Stimulated activated CD8-positive, alpha-beta memory T cell treated with anti-CD3 and anti-CD28 coated beads, Interleukin-2, amount 100 ng/mL, for 1 hour (primary cell): ENCODE results near the gene PLD1.
"Not testable (repeated sequence)": the region's sequence is repeated elsewhere in the genome, so short reads cannot be mapped to it uniquely, and the experiment has no call there.

Experiments
- DNase-seq, 2 donors: peaks; one replicate each; pipeline ENCODE4 v3.0.0-alpha.2; 2020; ENCODE audit warnings: low read depth in 2 of 2

Gene PLD1

GRCh38 chr3:171699601-171700000, 110.7 kb downstream of the PLD1 start:
- DNase-seq = no peak

GRCh38 chr3:171696805-171697204, 113.5 kb downstream of the PLD1 start:
- no peak for DNase-seq

DNA sequence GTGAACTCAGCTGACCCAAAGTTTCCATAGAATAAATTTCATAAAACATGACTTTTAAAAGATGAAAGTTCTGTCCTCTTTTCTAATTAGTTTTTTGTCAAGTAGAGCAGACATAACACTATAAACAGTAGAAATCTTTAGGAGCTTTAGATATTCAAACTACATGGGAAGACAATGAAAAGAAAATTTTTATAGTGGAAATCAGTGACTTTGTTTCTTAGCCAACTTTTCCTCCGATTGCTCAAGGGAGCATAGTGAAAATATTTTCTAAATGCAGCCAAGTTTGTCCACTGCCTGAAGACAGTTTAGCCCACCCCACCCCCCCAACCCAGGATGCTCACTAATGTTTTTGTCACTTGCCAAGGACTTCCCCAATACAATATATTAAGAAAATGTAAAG, 114.9 kb downstream of the PLD1 start:
- no peak for DNase-seq

GRCh38 chr3:171694888-171695287, 115.4 kb downstream of the PLD1 start:
- DNase-seq = no peak

GRCh38 chr3:171692551-171692950, 117.7 kb downstream of the PLD1 start:
- DNase-seq = not testable (repeated sequence)

GRCh38 chr3:171691485-171691884, 118.8 kb downstream of the PLD1 start:
- DNase-seq = no peak

GRCh38 chr3:171690281-171690680, 120.0 kb downstream of the PLD1 start:
- no peak for DNase-seq

GRCh38 chr3:171688593-171688992, 121.7 kb downstream of the PLD1 start:
- DNase-seq = no peak

DNA sequence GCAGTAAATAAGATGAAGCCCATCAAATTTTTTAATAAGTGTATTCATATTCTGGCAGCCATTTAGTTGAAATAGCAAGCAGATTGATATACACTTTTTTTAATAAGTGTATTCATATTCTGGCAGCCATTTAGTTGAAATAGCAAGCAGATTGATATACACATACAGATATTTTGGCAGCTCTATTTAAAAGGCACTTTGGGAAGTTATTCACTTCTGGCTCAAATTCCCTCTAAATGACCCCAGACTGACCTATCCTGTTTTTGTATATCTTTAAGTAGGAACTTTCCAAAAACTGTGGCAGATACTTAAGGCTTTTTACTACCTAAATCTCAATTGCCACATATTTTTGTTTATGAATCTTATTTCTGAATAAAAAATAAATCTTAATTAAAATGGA, 122.3 kb downstream of the PLD1 start:
- no peak for DNase-seq

DNA sequence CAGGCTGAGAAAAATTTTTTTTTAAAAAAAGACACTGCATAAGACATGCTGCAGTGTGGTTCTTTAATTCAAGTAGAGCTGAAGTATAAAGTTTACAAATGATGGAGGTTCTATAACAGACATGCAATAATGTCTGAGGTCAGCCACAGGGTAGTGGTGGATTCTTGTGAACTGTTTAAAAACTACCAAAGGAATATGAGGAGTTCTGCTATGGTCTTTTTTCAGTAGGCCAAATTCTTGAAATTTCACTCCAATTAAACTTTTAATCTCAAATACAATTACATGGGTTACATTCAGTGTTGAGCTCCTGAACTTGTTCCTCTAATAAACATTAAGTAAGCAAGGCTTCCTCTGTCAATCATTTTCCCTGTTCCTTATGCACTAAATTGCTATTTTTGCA, 122.7 kb downstream of the PLD1 start:
- DNase-seq = no peak

GRCh38 chr3:171687064-171687463, 123.2 kb downstream of the PLD1 start:
- no peak for DNase-seq

DNA sequence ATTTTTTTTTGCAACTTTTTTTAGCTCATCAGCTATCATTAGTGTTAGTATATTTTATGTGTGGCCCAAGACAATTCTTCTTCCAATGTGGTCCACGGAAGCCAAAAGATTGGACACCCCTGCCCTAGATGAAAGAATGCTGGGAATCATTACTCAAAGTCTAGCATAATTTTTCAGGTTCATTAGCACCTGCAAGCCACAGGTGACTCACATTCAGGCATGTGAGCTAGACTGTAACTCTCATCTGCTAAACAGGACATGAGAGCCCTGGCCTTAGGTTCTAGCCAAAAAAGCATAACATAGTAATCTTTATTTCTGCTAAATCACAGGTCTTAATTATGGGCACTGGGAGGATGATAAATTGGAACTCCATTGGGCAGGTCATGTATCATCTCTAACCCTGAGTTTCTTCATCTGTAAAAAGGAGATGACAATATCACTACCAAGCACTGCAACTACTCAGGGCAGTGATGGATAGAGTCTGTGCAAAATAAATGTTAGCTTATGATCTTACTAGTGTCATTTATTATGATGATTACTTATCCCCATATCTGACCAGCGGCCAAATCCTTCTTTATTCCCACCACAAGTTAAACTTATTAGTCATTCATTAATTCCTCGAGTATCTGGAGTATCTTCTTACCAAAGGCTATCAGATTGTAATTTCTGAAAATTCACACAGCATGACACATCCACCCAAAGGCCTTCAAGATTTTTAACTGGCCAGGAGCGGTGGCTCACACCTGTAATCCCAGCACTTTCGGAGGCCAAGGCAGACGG, 125.0 kb downstream of the PLD1 start:
- DNase-seq = no peak

DNA sequence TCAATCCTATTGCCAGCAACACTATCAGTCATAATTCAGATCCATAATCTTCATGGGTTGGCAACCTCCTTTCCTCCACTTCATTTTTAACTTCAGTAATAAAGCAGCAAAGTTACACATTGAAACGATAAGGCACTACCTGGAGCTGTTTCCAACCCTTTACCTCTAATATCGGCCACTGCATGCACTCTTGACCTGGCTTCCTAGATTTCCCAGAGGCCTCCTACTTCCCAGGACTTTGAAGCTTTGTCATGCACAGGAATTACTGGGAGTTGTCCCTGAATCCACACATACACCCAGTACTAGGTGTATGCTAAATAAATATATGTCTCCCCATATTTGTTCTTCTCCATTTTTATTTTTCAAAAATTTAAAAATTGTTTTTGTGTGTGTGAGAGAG, 126.1 kb downstream of the PLD1 start:
- no peak for DNase-seq

DNA sequence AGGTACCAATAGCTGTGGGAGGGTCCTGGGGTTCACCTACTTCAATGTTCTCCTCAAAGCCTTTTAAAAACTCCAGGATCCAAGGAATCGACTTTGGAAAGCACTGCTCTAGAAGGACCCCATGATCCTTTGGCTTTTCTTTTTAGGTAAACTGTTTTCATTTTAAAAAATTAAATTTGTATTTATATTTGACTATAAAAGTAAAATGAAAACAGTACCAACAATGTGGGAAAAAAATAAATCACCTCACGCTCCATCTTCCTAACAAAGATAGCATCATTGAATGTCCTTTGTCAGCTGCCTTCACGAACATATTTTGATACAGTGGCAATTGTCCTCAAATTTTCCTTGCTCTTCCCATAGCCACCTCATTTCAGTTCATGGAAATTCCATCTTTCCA, 127.5 kb downstream of the PLD1 start:
- no peak for DNase-seq

DNA sequence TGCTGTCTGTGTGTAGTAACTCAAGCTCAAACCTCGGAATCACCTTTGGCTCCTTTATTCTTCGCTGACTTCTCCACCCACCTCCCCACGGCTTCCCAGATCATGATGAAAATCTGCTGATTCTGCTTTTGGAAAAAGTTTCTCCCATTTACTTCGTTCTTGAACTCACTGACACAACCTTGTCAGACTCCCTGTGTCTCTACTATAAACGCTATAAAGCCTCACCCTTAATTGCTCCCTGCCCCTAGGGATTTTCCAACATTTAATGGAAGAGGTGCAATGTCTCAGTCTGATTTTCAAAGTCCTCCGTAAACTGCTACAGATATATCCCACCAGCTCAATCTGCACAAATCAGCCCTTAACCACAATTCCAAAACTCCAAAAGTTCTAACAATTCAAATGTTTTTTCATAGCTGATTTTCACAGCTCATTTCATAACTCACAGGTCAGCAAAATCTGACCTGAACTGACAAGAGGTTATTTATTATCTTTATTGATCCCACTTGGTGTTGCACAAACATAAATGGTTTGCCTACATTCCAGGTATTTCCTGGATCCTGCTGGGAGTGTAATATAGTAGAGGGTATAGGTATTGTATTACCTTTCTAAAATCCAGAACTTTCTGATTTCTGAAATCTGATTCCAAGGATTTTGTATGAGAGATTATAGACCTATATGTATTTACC, 129.4 kb downstream of the PLD1 start:
- DNase-seq = no peak

GRCh38 chr3:171678971-171679492, 131.3 kb downstream of the PLD1 start:
- DNase-seq = no peak

DNA sequence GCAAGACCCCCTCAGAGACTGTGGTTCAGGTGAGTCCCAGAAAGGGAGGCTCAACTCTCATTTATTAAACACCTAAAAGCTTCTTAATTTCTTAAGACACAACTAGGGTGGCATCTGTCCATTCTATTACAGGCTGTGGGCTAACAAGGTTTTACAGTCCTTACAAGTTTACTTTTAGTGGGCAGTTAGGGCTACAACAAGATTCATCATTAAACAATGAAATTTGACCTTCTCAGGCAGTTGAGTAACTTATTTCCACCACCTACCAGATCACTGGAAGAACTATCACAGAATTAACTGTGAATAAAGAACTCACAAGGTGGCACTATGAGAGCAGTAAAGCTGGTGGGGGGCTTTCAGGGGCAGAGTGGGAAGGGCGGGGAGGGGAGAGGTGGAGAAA, 132.6 kb downstream of the PLD1 start:
- DNase-seq = no peak

DNA sequence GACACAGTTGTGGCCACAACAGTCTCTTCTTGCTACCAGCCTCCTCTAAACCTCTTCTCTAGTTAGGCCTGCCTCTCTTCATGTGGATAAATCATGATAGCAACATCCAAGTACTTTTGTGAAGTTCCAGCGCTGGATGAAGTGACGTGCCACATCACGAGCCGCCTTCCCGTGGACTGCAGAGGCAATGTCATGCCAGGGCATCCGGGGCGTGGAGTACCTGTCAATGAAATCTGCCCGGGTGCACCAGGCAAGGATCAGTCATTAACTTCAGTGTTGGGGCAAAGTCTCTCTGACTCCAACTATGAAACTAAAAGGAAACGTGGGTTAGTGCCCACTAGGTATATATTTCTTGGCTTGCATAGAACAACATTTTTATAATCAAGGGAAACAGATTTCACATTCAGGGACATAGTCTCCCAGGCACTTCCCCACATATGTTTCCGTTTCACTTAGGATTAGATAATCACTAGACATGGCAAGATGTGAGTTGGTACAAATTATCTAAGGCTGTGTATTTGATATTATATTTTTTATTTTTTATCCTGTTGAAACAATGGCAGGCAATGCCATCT, 133.6 kb downstream of the PLD1 start:
- no peak for DNase-seq

- no peak for DNase-seq
These were observed 136.3 kb downstream of the PLD1 start for GRCh38 chr3:171673951-171674350.

GRCh38 chr3:171672538-171672937, 137.7 kb downstream of the PLD1 start:
- DNase-seq = no peak

GRCh38 chr3:171672124-171672523, 138.2 kb downstream of the PLD1 start:
- no peak for DNase-seq

GRCh38 chr3:171671709-171672108, 138.6 kb downstream of the PLD1 start:
- DNase-seq = no peak

- no peak for DNase-seq
These were observed 143.8 kb downstream of the PLD1 start for GRCh38 chr3:171666516-171666915.
